HEK293 (cell line): ENCODE measurements around the gene ZC3H7B.

Experiments used
- CTCF ChIA-PET: fragments of 350-600 bp; formaldehyde crosslinking; extraction: SDS; loops from one replicate; lab custom pipeline; 2021; ENCODE audit warnings: antibody characterized with exemption; lab: Yijun Ruan, JAX
- POLR2A ChIA-PET: fragments of 300-600 bp; formaldehyde crosslinking; extraction: SDS; loops from one replicate; lab custom pipeline; 2020; ENCODE audit warnings: antibody characterized with exemption, inconsistent platforms; lab: Yijun Ruan, JAX
- H3K27ac ChIP-seq: fragments of 200-500 bp; sonication (Bioruptor generic); 2 replicates; pipeline ENCODE4 v1.5.1; 2014; ENCODE audit warnings: low read depth, low read length, control low read depth, inconsistent platforms; ENCODE audit errors: extremely low read depth
- H3K36me3 ChIP-seq, 2 experiments: fragments of 200-500 bp in 1 of 2; sonication (Bioruptor generic) in 1 of 2; 1 replicate in 1 of 2; 2 replicates in 1 of 2; pipeline ENCODE4 v1.5.1; 2014 to 2017; ENCODE audit warnings: inconsistent platforms in 2 of 2, low read length in 2 of 2; ENCODE audit not compliant: control insufficient read depth in 2 of 2, insufficient read depth in 1 of 2
- H3K4me1 ChIP-seq: fragments of 200-500 bp; sonication (Bioruptor generic); 2 replicates; pipeline ENCODE4 v1.5.1; 2014; ENCODE audit warnings: mild to moderate bottlenecking, low read length, inconsistent platforms; ENCODE audit not compliant: control insufficient read depth, insufficient read depth
- H3K4me3 ChIP-seq: 2 replicates; pipeline ENCODE4 v1.5.1; 2011; ENCODE audit warnings: low read depth, mild to moderate bottlenecking, control low read depth, low read length, moderate library complexity
- H3K9me3 ChIP-seq: fragments of 200-500 bp; sonication (Bioruptor generic); 2 replicates; pipeline ENCODE4 v1.5.1; 2014; ENCODE audit warnings: low read depth, low read length, inconsistent platforms; ENCODE audit not compliant: control insufficient read depth, insufficient read depth
- ZBTB8A ChIP-seq: fragments of 450-650 bp; formaldehyde crosslinking; IDR thresholded peaks from 2 replicates; pipeline ENCODE4 v1.5.1; 2016; ENCODE audit warnings: missing biosample characterization, missing genetic modification characterization
- ZFP3 ChIP-seq: fragments of 450-650 bp; formaldehyde crosslinking; IDR thresholded peaks from 2 replicates; pipeline ENCODE4 v1.5.1; 2016; ENCODE audit warnings: low read depth, missing biosample characterization, missing genetic modification characterization
- ZFP41 ChIP-seq: fragments of 450-650 bp; formaldehyde crosslinking; IDR thresholded peaks from 2 replicates; pipeline ENCODE4 v1.5.1; 2016; ENCODE audit warnings: missing biosample characterization, missing genetic modification characterization, borderline replicate concordance
- ZNF174 ChIP-seq: fragments of 450-650 bp; formaldehyde crosslinking; IDR thresholded peaks from 2 replicates; pipeline ENCODE4 v1.5.0; 2017; ENCODE audit warnings: missing biosample characterization, mild to moderate bottlenecking, missing genetic modification characterization
- ZNF23 ChIP-seq: fragments of 450-650 bp; formaldehyde crosslinking; IDR thresholded peaks from 2 replicates; pipeline ENCODE4 v1.5.1; 2016; ENCODE audit warnings: missing biosample characterization, missing genetic modification characterization, borderline replicate concordance
- ZNF416 ChIP-seq: fragments of 450-650 bp; formaldehyde crosslinking; IDR thresholded peaks from 2 replicates; pipeline ENCODE4 v1.5.1; 2016; ENCODE audit warnings: missing biosample characterization, missing genetic modification characterization
- ZNF473 ChIP-seq: fragments of 450-650 bp; formaldehyde crosslinking; IDR thresholded peaks from 2 replicates; pipeline ENCODE4 v1.5.1; 2017; ENCODE audit warnings: missing biosample characterization, missing genetic modification characterization
- ZNF48 ChIP-seq: fragments of 450-650 bp; formaldehyde crosslinking; IDR thresholded peaks from 2 replicates; pipeline ENCODE4 v1.5.1; 2016; ENCODE audit warnings: missing biosample characterization, missing genetic modification characterization
- ZNF530 ChIP-seq: fragments of 450-650 bp; formaldehyde crosslinking; IDR thresholded peaks from 2 replicates; pipeline ENCODE4 v1.5.1; 2016; ENCODE audit warnings: low read depth, missing biosample characterization, missing genetic modification characterization
- ZNF571 ChIP-seq: fragments of 450-650 bp; formaldehyde crosslinking; IDR thresholded peaks from 2 replicates; pipeline ENCODE4 v1.5.0; 2017; ENCODE audit warnings: missing biosample characterization, missing genetic modification characterization
- ZNF610 ChIP-seq: fragments of 450-650 bp; formaldehyde crosslinking; IDR thresholded peaks from 2 replicates; pipeline ENCODE4 v1.5.1; 2016; ENCODE audit warnings: missing biosample characterization, missing genetic modification characterization, borderline replicate concordance
- ZNF777 ChIP-seq: fragments of 450-650 bp; formaldehyde crosslinking; IDR thresholded peaks from 2 replicates; pipeline ENCODE4 v1.5.1; 2017; ENCODE audit warnings: missing biosample characterization, missing genetic modification characterization, borderline replicate concordance
- TF ChIP-seq, protein P1 (sequence below): fragments of 450-650 bp; formaldehyde crosslinking; IDR thresholded peaks from 2 replicates; pipeline ENCODE4 v1.5.1; 2017; ENCODE audit warnings: missing biosample characterization, missing genetic modification characterization
- TF ChIP-seq, protein P2 (sequence below): fragments of 450-650 bp; formaldehyde crosslinking; IDR thresholded peaks from 2 replicates; pipeline ENCODE4 v1.5.1; 2016; ENCODE audit warnings: missing biosample characterization, missing genetic modification characterization
- TF ChIP-seq, protein P3 (sequence below): fragments of 450-650 bp; formaldehyde crosslinking; IDR thresholded peaks from 2 replicates; pipeline ENCODE4 v1.5.1; 2016; ENCODE audit warnings: missing biosample characterization, missing genetic modification characterization, borderline replicate concordance
- TF ChIP-seq, protein P4 (sequence below): fragments of 450-650 bp; formaldehyde crosslinking; IDR thresholded peaks from 2 replicates; pipeline ENCODE4 v1.5.1; 2017; ENCODE audit warnings: missing biosample characterization, missing genetic modification characterization
- TF ChIP-seq, protein P5 (sequence below): fragments of 450-650 bp; formaldehyde crosslinking; IDR thresholded peaks from 2 replicates; pipeline ENCODE4 v1.5.0; 2017; ENCODE audit warnings: missing biosample characterization, missing genetic modification characterization, borderline replicate concordance

ZC3H7B gene

DNA sequence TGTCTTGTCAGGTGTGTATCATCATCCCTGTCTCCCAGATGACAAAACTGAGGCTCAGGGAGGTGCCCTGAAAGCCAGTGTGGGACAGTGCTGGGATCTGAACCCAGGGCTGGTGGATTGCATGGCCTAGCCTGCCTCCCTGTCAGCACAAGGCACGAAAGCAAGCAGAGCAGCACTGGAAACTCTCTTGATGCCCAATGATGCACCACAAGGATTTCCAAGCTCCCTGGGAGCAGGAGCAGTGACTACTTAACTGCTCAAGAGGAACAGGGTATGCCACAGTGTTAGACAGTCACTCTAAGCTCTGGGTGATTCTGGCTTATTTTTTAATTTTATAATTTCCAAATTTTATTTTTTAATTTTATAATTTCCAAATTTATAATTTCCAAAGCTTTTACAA, 9.0 kb downstream of the ZC3H7B start:
- no peak for TF ChIP-seq ZNF416 (tag by site-specific recombination)
- no peak for TF ChIP-seq ZNF48 (tag by site-specific recombination)
- TF ChIP-seq ZFP41 (tag by site-specific recombination) = no peak
- Histone ChIP-seq H3K27ac (no peak overlapping the region), H3K36me3 (peaks cover 4 to 15% of the 10 kb centered on the region in 2 experiments; a peak in 2 of 3 replicates)

DNA sequence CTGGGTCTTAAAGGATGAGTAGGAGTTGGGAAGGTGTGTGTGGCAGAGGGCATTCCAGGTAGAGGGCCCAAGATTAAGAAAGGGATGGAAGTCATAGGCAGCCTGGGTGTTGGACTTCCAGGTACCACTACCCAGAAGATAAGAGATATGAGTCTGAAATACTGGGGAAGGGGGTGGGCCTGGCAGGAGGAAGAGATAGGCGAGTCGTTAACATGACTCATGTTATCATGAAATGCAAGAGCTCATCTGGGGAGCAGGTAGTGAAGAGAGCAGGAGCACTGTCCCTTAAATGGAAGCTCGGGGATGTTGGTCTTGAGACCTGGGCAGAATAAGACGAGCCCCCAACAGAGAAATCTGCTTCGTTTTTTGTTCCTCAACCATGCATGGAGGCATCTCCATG, 10.2 kb downstream of the ZC3H7B start:
- TF ChIP-seq ZFP3 (tag by site-specific recombination) (peak; percentile 57), ZNF571 (tag by site-specific recombination) (no peak)
- ChIA-PET CTCF (interaction anchor here (0.7 to 1.5 kb wide), 2 partner anchors 10 to 19 kb away, joined by 4 to 5 read pairs; partner anchors contain the start of gene ZC3H7B), POLR2A (interaction anchor here (2.7 kb wide), 1 partner anchor 10 kb away, joined by 9 read pairs; the partner anchor contains the start of gene ZC3H7B)
- Histone ChIP-seq H3K4me3 (no peak overlapping the region), H3K27ac (no peak overlapping the region), H3K36me3 (peaks cover 4 to 22% of the 10 kb centered on the region in 2 experiments; a peak in 2 of 3 replicates), H3K4me1 (no peaks in the 10 kb centered on the region; the same call in 1 of the 2 replicates), H3K9me3 (no peaks in the 10 kb centered on the region)

More for the DNA sequence above, 9.0 kb downstream of the ZC3H7B start:
- H3K4me1 ChIP-seq = no peaks in the 10 kb centered on the region; the same call in 1 of the 2 replicates
- ChIA-PET POLR2A (interaction anchor here (0.6 kb wide), 1 partner anchor 22 kb away, joined by 11 read pairs; no protein-coding TSS in a partner anchor), CTCF (interaction anchor here (0.6 kb wide), 2 partner anchors 156 to 244 kb away, joined by 4 read pairs; no protein-coding TSS in a partner anchor)
- H3K4me3 ChIP-seq = no peak overlapping the region
- no peaks in the 10 kb centered on the region for H3K9me3 ChIP-seq

DNA sequence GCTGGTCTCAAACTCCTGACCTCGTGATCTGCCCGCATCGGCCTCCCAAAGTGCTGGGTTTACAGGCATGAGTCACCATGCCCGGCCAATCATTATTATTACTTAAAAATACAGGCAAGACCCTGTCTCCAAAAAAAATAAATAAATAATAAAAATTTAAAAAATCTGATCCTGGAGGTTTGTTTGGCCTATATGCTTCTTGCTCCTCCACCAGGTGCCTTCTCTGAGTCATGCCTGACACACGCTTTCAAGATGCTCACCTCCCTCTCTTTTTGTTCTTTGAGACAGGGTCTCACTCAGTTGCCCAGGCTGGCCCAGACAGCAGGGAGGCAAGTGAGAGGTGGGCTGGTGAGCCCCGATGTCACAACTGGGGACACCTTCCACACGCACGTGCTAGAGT, 13.5 kb downstream of the ZC3H7B start:
- no peaks in the 10 kb centered on the region; the same call in 1 of the 2 replicates for H3K4me1 ChIP-seq
- H3K36me3 ChIP-seq = peaks cover 4 to 16% of the 10 kb centered on the region in 2 experiments; a peak in 2 of 3 replicates
- no peak overlapping the region for H3K27ac ChIP-seq
- no peak overlapping the region for H3K4me3 ChIP-seq
- ChIA-PET CTCF (no interaction called here), POLR2A (no interaction called here)
- no peaks in the 10 kb centered on the region for H3K9me3 ChIP-seq
- TF ChIP-seq, protein P1, sequence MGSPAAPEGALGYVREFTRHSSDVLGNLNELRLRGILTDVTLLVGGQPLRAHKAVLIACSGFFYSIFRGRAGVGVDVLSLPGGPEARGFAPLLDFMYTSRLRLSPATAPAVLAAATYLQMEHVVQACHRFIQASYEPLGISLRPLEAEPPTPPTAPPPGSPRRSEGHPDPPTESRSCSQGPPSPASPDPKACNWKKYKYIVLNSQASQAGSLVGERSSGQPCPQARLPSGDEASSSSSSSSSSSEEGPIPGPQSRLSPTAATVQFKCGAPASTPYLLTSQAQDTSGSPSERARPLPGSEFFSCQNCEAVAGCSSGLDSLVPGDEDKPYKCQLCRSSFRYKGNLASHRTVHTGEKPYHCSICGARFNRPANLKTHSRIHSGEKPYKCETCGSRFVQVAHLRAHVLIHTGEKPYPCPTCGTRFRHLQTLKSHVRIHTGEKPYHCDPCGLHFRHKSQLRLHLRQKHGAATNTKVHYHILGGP (tag by site-specific recombination) = no peak
- TF ChIP-seq ZNF610 (tag by site-specific recombination) = no peak
- no peak for TF ChIP-seq ZBTB8A
- TF ChIP-seq ZNF23 (tag by site-specific recombination) = no peak
- TF ChIP-seq, protein P2, sequence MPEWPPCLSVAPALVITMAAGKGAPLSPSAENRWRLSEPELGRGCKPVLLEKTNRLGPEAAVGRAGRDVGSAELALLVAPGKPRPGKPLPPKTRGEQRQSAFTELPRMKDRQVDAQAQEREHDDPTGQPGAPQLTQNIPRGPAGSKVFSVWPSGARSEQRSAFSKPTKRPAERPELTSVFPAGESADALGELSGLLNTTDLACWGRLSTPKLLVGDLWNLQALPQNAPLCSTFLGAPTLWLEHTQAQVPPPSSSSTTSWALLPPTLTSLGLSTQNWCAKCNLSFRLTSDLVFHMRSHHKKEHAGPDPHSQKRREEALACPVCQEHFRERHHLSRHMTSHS (tag by site-specific recombination) = no peak
- TF ChIP-seq, protein P3, sequence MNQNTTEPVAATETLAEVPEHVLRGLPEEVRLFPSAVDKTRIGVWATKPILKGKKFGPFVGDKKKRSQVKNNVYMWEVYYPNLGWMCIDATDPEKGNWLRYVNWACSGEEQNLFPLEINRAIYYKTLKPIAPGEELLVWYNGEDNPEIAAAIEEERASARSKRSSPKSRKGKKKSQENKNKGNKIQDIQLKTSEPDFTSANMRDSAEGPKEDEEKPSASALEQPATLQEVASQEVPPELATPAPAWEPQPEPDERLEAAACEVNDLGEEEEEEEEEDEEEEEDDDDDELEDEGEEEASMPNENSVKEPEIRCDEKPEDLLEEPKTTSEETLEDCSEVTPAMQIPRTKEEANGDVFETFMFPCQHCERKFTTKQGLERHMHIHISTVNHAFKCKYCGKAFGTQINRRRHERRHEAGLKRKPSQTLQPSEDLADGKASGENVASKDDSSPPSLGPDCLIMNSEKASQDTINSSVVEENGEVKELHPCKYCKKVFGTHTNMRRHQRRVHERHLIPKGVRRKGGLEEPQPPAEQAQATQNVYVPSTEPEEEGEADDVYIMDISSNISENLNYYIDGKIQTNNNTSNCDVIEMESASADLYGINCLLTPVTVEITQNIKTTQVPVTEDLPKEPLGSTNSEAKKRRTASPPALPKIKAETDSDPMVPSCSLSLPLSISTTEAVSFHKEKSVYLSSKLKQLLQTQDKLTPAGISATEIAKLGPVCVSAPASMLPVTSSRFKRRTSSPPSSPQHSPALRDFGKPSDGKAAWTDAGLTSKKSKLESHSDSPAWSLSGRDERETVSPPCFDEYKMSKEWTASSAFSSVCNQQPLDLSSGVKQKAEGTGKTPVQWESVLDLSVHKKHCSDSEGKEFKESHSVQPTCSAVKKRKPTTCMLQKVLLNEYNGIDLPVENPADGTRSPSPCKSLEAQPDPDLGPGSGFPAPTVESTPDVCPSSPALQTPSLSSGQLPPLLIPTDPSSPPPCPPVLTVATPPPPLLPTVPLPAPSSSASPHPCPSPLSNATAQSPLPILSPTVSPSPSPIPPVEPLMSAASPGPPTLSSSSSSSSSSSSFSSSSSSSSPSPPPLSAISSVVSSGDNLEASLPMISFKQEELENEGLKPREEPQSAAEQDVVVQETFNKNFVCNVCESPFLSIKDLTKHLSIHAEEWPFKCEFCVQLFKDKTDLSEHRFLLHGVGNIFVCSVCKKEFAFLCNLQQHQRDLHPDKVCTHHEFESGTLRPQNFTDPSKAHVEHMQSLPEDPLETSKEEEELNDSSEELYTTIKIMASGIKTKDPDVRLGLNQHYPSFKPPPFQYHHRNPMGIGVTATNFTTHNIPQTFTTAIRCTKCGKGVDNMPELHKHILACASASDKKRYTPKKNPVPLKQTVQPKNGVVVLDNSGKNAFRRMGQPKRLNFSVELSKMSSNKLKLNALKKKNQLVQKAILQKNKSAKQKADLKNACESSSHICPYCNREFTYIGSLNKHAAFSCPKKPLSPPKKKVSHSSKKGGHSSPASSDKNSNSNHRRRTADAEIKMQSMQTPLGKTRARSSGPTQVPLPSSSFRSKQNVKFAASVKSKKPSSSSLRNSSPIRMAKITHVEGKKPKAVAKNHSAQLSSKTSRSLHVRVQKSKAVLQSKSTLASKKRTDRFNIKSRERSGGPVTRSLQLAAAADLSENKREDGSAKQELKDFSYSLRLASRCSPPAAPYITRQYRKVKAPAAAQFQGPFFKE = no peak
- TF ChIP-seq, protein P4, sequence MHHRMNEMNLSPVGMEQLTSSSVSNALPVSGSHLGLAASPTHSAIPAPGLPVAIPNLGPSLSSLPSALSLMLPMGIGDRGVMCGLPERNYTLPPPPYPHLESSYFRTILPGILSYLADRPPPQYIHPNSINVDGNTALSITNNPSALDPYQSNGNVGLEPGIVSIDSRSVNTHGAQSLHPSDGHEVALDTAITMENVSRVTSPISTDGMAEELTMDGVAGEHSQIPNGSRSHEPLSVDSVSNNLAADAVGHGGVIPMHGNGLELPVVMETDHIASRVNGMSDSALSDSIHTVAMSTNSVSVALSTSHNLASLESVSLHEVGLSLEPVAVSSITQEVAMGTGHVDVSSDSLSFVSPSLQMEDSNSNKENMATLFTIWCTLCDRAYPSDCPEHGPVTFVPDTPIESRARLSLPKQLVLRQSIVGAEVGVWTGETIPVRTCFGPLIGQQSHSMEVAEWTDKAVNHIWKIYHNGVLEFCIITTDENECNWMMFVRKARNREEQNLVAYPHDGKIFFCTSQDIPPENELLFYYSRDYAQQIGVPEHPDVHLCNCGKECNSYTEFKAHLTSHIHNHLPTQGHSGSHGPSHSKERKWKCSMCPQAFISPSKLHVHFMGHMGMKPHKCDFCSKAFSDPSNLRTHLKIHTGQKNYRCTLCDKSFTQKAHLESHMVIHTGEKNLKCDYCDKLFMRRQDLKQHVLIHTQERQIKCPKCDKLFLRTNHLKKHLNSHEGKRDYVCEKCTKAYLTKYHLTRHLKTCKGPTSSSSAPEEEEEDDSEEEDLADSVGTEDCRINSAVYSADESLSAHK (tag by site-specific recombination) = no peak
- no peak for TF ChIP-seq ZNF473 (tag by site-specific recombination)
- no peak for TF ChIP-seq ZNF174 (tag by site-specific recombination)
- no peak for TF ChIP-seq ZNF530 (tag by site-specific recombination)
- TF ChIP-seq, protein P5, sequence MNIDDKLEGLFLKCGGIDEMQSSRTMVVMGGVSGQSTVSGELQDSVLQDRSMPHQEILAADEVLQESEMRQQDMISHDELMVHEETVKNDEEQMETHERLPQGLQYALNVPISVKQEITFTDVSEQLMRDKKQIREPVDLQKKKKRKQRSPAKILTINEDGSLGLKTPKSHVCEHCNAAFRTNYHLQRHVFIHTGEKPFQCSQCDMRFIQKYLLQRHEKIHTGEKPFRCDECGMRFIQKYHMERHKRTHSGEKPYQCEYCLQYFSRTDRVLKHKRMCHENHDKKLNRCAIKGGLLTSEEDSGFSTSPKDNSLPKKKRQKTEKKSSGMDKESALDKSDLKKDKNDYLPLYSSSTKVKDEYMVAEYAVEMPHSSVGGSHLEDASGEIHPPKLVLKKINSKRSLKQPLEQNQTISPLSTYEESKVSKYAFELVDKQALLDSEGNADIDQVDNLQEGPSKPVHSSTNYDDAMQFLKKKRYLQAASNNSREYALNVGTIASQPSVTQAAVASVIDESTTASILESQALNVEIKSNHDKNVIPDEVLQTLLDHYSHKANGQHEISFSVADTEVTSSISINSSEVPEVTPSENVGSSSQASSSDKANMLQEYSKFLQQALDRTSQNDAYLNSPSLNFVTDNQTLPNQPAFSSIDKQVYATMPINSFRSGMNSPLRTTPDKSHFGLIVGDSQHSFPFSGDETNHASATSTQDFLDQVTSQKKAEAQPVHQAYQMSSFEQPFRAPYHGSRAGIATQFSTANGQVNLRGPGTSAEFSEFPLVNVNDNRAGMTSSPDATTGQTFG (tag by site-specific recombination) = no peak
- no peak for TF ChIP-seq ZNF777 (tag by site-specific recombination)
